Mesenchymal stem cell (in vitro differentiated cells and primary cell): Measurements from ENCODE around the gene SPNS2.

Experiments
- DNase-seq: peaks from one replicate; pipeline ENCODE4 v3.0.0-alpha.2; 2013
- H2AFZ ChIP-seq: one replicate; pipeline ENCODE4 v1.6.1; 2013; ENCODE audit warnings: low read depth, mild to moderate bottlenecking, control low read depth, inconsistent platforms, low read length, moderate library complexity
- H2AK5ac ChIP-seq: 2 replicates; pipeline ENCODE4 v1.6.1; 2013; ENCODE audit warnings: low read length, moderate library complexity, mild to moderate bottlenecking, inconsistent platforms; ENCODE audit not compliant: severe bottlenecking
- H2BK120ac ChIP-seq: one replicate; pipeline ENCODE4 v1.6.1; 2013; ENCODE audit warnings: low read depth, mild to moderate bottlenecking, inconsistent platforms, low read length, moderate library complexity
- H2BK12ac ChIP-seq, 2 experiments: one replicate each; pipeline ENCODE4 v1.6.1; 2013; ENCODE audit warnings: inconsistent platforms in 2 of 2, low read length in 2 of 2, mild to moderate bottlenecking in 2 of 2, moderate library complexity in 2 of 2, control low read depth in 1 of 2
- H2BK15ac ChIP-seq: one replicate; pipeline ENCODE4 v1.6.1; 2013; ENCODE audit warnings: mild to moderate bottlenecking, low read depth, inconsistent platforms; ENCODE audit not compliant: poor library complexity, severe bottlenecking
- H2BK5ac ChIP-seq: 2 replicates; pipeline ENCODE4 v1.6.1; 2013; ENCODE audit warnings: low read depth, mild to moderate bottlenecking, low read length, control low read depth, inconsistent platforms; ENCODE audit not compliant: poor library complexity, severe bottlenecking
- H3K14ac ChIP-seq, 2 experiments: one replicate each; pipeline ENCODE4 v1.6.1; 2013; ENCODE audit warnings: inconsistent platforms in 2 of 2, low read length in 2 of 2, control low read depth in 1 of 2, mild to moderate bottlenecking in 1 of 2, moderate library complexity in 1 of 2
- H3K18ac ChIP-seq, 2 experiments: one replicate each; pipeline ENCODE4 v1.6.1; 2013; ENCODE audit warnings: inconsistent platforms in 2 of 2, low read length in 2 of 2, control low read depth in 1 of 2, low read depth in 1 of 2, mild to moderate bottlenecking in 1 of 2
- H3K23ac ChIP-seq, 2 experiments: one replicate each; pipeline ENCODE4 v1.6.1; 2013; ENCODE audit warnings: inconsistent platforms in 2 of 2, low read length in 2 of 2, mild to moderate bottlenecking in 2 of 2, moderate library complexity in 2 of 2, control low read depth in 1 of 2
- H3K27ac ChIP-seq: 2 replicates; pipeline ENCODE4 v1.5.1; 2013; ENCODE audit warnings: mild to moderate bottlenecking, moderate library complexity, low read length, control low read depth, inconsistent platforms; ENCODE audit not compliant: poor library complexity, severe bottlenecking
- H3K27me3 ChIP-seq, 2 experiments: 2 replicates each; pipeline versions ENCODE4 v1.6.1 to v1.7.0; 2013; ENCODE audit warnings: low read length in 2 of 2, mild to moderate bottlenecking in 2 of 2, moderate library complexity in 2 of 2, control low read depth in 1 of 2, inconsistent platforms in 1 of 2; ENCODE audit not compliant: control insufficient read depth in 1 of 2, insufficient read depth in 1 of 2
- H3K36me3 ChIP-seq, 2 experiments: 2 replicates each; pipeline versions ENCODE4 v1.6.1 to v1.7.0; 2013; ENCODE audit warnings: low read length in 2 of 2, control low read depth in 1 of 2, inconsistent platforms in 1 of 2, low read depth in 1 of 2, mild to moderate bottlenecking in 1 of 2; ENCODE audit not compliant: insufficient read depth in 2 of 2, control insufficient read depth in 1 of 2
- H3K4ac ChIP-seq, 2 experiments: one replicate each; pipeline ENCODE4 v1.6.1; 2013; ENCODE audit warnings: inconsistent platforms in 2 of 2, low read length in 2 of 2, mild to moderate bottlenecking in 2 of 2, moderate library complexity in 2 of 2, control low read depth in 1 of 2, low read depth in 1 of 2
- H3K4me1 ChIP-seq: 2 replicates; pipeline ENCODE4 v1.6.1; 2013; ENCODE audit warnings: low read depth, low read length, control low read depth; ENCODE audit not compliant: control insufficient read depth, insufficient read depth
- H3K4me2 ChIP-seq: 2 replicates; pipeline ENCODE4 v1.6.1; 2013; ENCODE audit warnings: low read length, mild to moderate bottlenecking, inconsistent platforms; ENCODE audit not compliant: poor library complexity, severe bottlenecking
- H3K4me3 ChIP-seq, 2 experiments: 2 replicates each; pipeline versions ENCODE4 v1.5.1 to v1.7.0; 2013; ENCODE audit warnings: low read length in 2 of 2, mild to moderate bottlenecking in 2 of 2, control low read depth in 1 of 2, low read depth in 1 of 2; ENCODE audit not compliant: insufficient read depth in 1 of 2
- H3K79me1 ChIP-seq: replicated peaks from 2 replicates; pipeline ENCODE4 v1.6.1; 2013; ENCODE audit warnings: mild to moderate bottlenecking, control low read depth, low read length, inconsistent platforms; ENCODE audit not compliant: poor library complexity, severe bottlenecking
- H3K9ac ChIP-seq: 2 replicates; pipeline ENCODE4 v1.7.0; 2013; ENCODE audit warnings: mild to moderate bottlenecking, low read length, moderate library complexity
- H3K9me3 ChIP-seq: 2 replicates; pipeline ENCODE4 v1.7.0; 2013; ENCODE audit warnings: mild to moderate bottlenecking, low read length; ENCODE audit not compliant: control insufficient read depth
- H4K8ac ChIP-seq: one replicate; pipeline ENCODE4 v1.6.1; 2013; ENCODE audit warnings: inconsistent platforms, mild to moderate bottlenecking, low read length, moderate library complexity
- H4K91ac ChIP-seq: one replicate; pipeline ENCODE4 v1.6.1; 2013; ENCODE audit warnings: mild to moderate bottlenecking, low read length, inconsistent platforms
- WGBS: methylation state at CpG from one replicate; pipeline ENCODE4 v1.1.7; 2013; ENCODE audit warnings: mixed read lengths; 5-methylcytosine and 5-hydroxymethylcytosine counted together

Gene SPNS2

GRCh38 chr17:4480929-4481898 lies 17.5 kb upstream of the SPNS2 start:
- Histone ChIP-seq H3K9ac (no peak overlapping the region), H2BK120ac (no peak overlapping the region), H3K4me3 (no peak overlapping the region), H3K36me3 (no peaks in the 10 kb centered on the region), H2BK15ac (no peak overlapping the region), H4K8ac (no peak overlapping the region), H3K18ac (no peak overlapping the region), H3K9me3 (no peaks in the 10 kb centered on the region), H4K91ac (no peak overlapping the region), H3K27ac (peak overlapping the region; percentile 86), H3K4me2 (no peak overlapping the region), H3K4ac (no peak overlapping the region), H2AK5ac (peak overlapping the region; percentile 88), H2BK5ac (peak overlapping the region; percentile 67), H3K79me1 (no peaks in the 10 kb centered on the region), H2BK12ac (no peak overlapping the region), H2AFZ (no peak overlapping the region), H3K23ac (no peak overlapping the region), H3K27me3 (peaks cover 0 to 51% of the 10 kb centered on the region in 2 experiments), H3K14ac (no peak overlapping the region), H3K4me1 (peaks cover 51% of the 10 kb centered on the region)
- DNase-seq: no peak
- WGBS: 57% methylated on average over 14 of the region's 14 CpGs

GRCh38 chr17:4482338-4483011 lies 16.2 kb upstream of the SPNS2 start:
- Histone ChIP-seq H2BK120ac (no peak overlapping the region), H3K4me1 (peaks cover 39% of the 10 kb centered on the region), H3K4me3 (no peak overlapping the region), H2AK5ac (peak overlapping the region; percentile 93), H3K18ac (no peak overlapping the region), H3K14ac (no peak overlapping the region), H3K36me3 (no peaks in the 10 kb centered on the region), H3K9me3 (no peaks in the 10 kb centered on the region), H3K79me1 (no peaks in the 10 kb centered on the region), H3K9ac (no peak overlapping the region), H3K27ac (no peak overlapping the region), H3K4ac (no peak overlapping the region), H4K91ac (no peak overlapping the region), H2AFZ (no peak overlapping the region), H3K27me3 (peaks cover 0 to 53% of the 10 kb centered on the region in 2 experiments), H3K4me2 (no peak overlapping the region), H2BK5ac (peak overlapping the region; percentile 35), H2BK12ac (no peak overlapping the region), H3K23ac (no peak overlapping the region), H2BK15ac (no peak overlapping the region), H4K8ac (no peak overlapping the region)
- DNase-seq: no peak
- 90% methylated on average over 13 of the region's 16 CpGs for WGBS

DNA sequence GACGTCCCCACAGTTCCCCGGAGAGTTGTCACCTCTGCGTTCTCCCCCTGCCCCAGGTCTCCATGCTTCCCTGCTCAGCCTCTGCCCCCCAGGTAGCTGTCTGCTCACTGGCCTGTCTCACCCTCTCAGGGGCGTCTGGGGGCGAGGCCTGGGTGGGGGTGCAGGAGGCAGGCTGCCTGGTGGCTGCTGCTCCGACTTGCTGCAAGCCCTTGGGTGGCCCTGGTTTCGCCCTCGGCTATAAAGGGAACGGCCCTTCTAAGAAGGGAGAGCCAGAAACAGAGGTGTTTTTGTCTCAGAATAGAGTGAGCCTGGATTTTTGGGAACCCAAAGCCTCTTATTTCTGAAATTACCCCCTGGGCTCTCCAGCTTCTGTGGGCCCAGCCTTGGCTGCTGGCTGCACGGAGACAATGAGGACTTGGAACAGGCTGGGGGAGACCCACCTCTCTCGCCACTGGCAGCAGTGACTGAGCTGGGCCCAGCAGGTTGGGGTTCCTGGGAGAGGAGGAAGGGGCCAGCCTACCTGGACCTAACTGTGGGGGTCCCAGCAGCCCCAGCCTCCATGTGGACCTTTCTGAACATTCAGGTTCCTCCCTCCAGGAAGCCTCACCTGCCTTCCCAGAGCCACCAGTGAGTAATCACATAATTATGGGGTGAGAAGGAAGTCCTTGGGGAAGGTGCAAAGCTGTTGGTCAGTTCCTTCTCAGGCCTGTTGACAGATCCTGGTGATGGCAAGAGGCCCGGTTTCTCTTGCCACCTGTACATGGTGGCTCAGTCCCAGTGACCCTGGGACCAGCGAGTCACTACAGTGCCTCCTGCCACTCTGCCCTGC lies 15.5 kb upstream of the SPNS2 start:
- Histone ChIP-seq H3K4me2 (no peak overlapping the region), H3K9me3 (no peaks in the 10 kb centered on the region), H2BK15ac (no peak overlapping the region), H3K4ac (no peak overlapping the region), H3K14ac (no peak overlapping the region), H2BK12ac (no peak overlapping the region), H3K4me3 (no peak overlapping the region), H3K23ac (no peak overlapping the region), H4K91ac (no peak overlapping the region), H3K79me1 (no peaks in the 10 kb centered on the region), H2BK120ac (no peak overlapping the region), H2AFZ (no peak overlapping the region), H4K8ac (no peak overlapping the region), H3K27me3 (peaks cover 0 to 57% of the 10 kb centered on the region in 2 experiments), H2BK5ac (peak overlapping the region; percentile 11), H3K4me1 (peaks cover 38% of the 10 kb centered on the region), H3K18ac (no peak overlapping the region), H3K9ac (no peak overlapping the region), H3K36me3 (no peaks in the 10 kb centered on the region), H2AK5ac (peak overlapping the region; percentile 93), H3K27ac (no peak overlapping the region)
- WGBS: 75% methylated on average over 12 of the region's 13 CpGs
- DNase-seq: no peak
